Measurements from ENCODE around the gene C1orf53.
A peak's percentile ranks its signal among the peaks of the same experiment; 100 is the strongest.

Gene C1orf53

GRCh38 chr1:197907846-197908616, 5.6 kb downstream of the C1orf53 start:
- DNase-seq: no peak

GRCh38 chr1:197908716-197909220, 6.3 kb downstream of the C1orf53 start:
- DNase-seq: no peak

- no peak for DNase-seq
These were observed 7.0 kb downstream of the C1orf53 start for GRCh38 chr1:197909384-197909783.

- DNase-seq: no peak
These were observed 7.9 kb downstream of the C1orf53 start for GRCh38 chr1:197910120-197910991.

GRCh38 chr1:197911111-197911856, 8.9 kb downstream of the C1orf53 start:
- no peak for DNase-seq

GRCh38 chr1:197911857-197912696, 9.6 kb downstream of the C1orf53 start:
- no peak for DNase-seq

- no peak for DNase-seq
These were observed 10.5 kb downstream of the C1orf53 start for GRCh38 chr1:197912739-197913494.

GRCh38 chr1:197913495-197914276, 11.3 kb downstream of the C1orf53 start:
- DNase-seq: no peak

GRCh38 chr1:197914510-197914909, 12.1 kb downstream of the C1orf53 start:
- no peak for DNase-seq

- DNase-seq: no peak
These were observed 12.9 kb downstream of the C1orf53 start for GRCh38 chr1:197915260-197915861.

- peak in 1 of 51 donors; percentile 19 for DNase-seq
These were observed 13.6 kb downstream of the C1orf53 start for GRCh38 chr1:197915862-197916499.

- no peak for DNase-seq
These were observed 14.1 kb downstream of the C1orf53 start for GRCh38 chr1:197916500-197916983.

- no peak for DNase-seq
These were observed 15.6 kb downstream of the C1orf53 start for GRCh38 chr1:197917805-197918651.

GRCh38 chr1:197918807-197919345, 16.4 kb downstream of the C1orf53 start:
- no peak for DNase-seq

GRCh38 chr1:197919346-197920066, 17.1 kb downstream of the C1orf53 start:
- DNase-seq: no peak

- DNase-seq: no peak
These were observed 17.6 kb downstream of the C1orf53 start for GRCh38 chr1:197920067-197920396.

All from hypothalamus (tissue), 51 donors.